ENCODE results near the gene HDAC9. TPM values are rescaled to one million over a fixed set of nuclear protein-coding genes. Genes with fewer than 3 reads are reported as not detected.

HDAC9 gene
- total RNA-seq, 2 donors from 2014 or later = 4.9 to 12.9 TPM

GRCh38 chr7:18503126-18503866 is 7.7 kb downstream of the HDAC9 start:
- Histone ChIP-seq H3K4me3 (no peak overlapping the region), H3K36me3 (replicated peaks in 1 of 2; ENCODE audit: insufficient read depth in 1 of 2, low read depth in 2 of 2) (no peaks in the 10 kb centered on the region), H3K4me1 (peaks cover 5% of the 10 kb centered on the region), H3K27me3 (no peaks in the 10 kb centered on the region), H3K27ac (no peak overlapping the region), H3K9me3 (no peaks in the 10 kb centered on the region)
- TF ChIP-seq CTCF (IDR thresholded peaks at IDR 0.05) (no peak), POLR2A (IDR thresholded peaks at IDR 0.05) (no peak)
- WGBS, 2 donors = 18 to 21% methylated on average over 4 of the region's 4 CpGs
- ATAC-seq = no peak
- DNase-seq = no peak
- intact Hi-C loops (cut with DNase I) = no loop called here

DNA sequence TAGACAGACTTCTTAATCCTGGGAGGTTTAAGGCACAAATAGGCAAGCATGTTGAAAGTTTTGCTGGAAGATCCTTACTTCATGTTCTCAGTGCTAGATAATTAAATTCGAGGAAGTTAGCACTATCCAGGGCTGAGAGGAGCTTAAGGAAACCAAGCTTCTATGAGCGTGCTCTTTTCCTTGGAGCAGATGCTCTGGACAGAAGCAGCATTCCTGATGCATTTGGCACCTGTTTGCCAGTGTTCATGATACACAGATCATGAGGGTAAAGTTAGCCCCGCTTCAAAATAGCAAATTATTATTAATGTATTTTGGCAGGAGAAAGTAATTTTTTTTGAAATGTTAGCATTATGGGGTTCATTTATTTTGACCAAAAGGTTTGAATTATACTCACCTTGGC is 9.4 kb downstream of the HDAC9 start:
- intact Hi-C loops (cut with DNase I) = no loop called here
- Histone ChIP-seq H3K4me3 (no peak overlapping the region), H3K36me3 (replicated peaks in 1 of 2; ENCODE audit: insufficient read depth in 1 of 2, low read depth in 2 of 2) (no peaks in the 10 kb centered on the region), H3K27me3 (no peaks in the 10 kb centered on the region), H3K9me3 (no peaks in the 10 kb centered on the region), H3K27ac (no peak overlapping the region), H3K4me1 (no peaks in the 10 kb centered on the region)
- no peak for DNase-seq
- no peak for ATAC-seq
- WGBS, 2 donors = 48 to 64% methylated on average over 3 of the region's 3 CpGs
- no peak for TF ChIP-seq POLR2A (IDR thresholded peaks at IDR 0.05)
- TF ChIP-seq CTCF (IDR thresholded peaks at IDR 0.05) = no peak

DNA sequence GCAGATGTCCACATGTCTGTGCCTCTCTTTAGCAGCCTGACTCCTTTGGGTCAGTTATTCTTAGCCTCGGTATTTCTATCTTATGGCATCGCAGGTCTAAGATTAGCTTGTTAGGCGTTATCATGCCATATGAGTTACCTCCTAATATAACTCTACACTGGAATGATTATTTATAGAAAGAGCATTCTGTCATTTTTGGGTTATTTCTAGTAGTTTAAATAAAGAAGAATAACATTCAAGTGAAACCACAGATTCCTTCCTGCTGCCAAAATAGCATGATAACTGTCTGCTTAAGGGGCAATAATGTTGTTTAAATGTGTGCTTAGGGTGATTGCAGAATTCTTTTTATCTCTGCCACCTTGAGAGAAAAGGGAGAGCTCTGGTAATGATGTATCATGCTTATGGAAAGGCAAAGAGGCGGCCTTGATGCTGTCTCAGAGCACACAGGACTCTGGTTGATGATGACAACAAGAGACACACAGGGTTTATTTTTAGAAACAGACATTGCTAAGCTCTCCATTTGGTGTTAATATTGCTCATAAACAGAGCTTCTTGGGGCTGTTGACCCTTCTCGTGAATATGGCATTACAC is 10.4 kb downstream of the HDAC9 start:
- Histone ChIP-seq H3K9me3 (no peaks in the 10 kb centered on the region), H3K27ac (no peak overlapping the region), H3K4me3 (no peak overlapping the region), H3K4me1 (no peaks in the 10 kb centered on the region), H3K27me3 (no peaks in the 10 kb centered on the region), H3K36me3 (replicated peaks in 1 of 2; ENCODE audit: insufficient read depth in 1 of 2, low read depth in 2 of 2) (no peaks in the 10 kb centered on the region)
- DNase-seq (no peak), ATAC-seq (no peak)
- TF ChIP-seq CTCF (IDR thresholded peaks at IDR 0.05) (no peak), POLR2A (IDR thresholded peaks at IDR 0.05) (no peak)
- intact Hi-C loops (cut with DNase I) = no loop called here
- 42 to 68% methylated on average over 5 of the region's 5 CpGs for WGBS, 2 donors

GRCh38 chr7:18508443-18509427 is 13.2 kb downstream of the HDAC9 start:
- Histone ChIP-seq H3K27me3 (no peaks in the 10 kb centered on the region), H3K9me3 (no peaks in the 10 kb centered on the region), H3K4me3 (no peak overlapping the region), H3K36me3 (replicated peaks in 1 of 2; ENCODE audit: insufficient read depth in 1 of 2, low read depth in 2 of 2) (no peaks in the 10 kb centered on the region), H3K27ac (peak overlapping the region in 3 of 4 donors; percentile 42 to 76 (median 70)), H3K4me1 (no peaks in the 10 kb centered on the region)
- DNase-seq = peak in 1 of 4 donors; percentile 8
- WGBS, 2 donors = 41 to 42% methylated on average over 10 of the region's 10 CpGs
- ATAC-seq = peak; percentile 95
- intact Hi-C loops (cut with DNase I) = no loop called here
- TF ChIP-seq POLR2A (IDR thresholded peaks at IDR 0.05) = peak in 2 of 3 donors; percentile 30 to 71
- TF ChIP-seq CTCF (IDR thresholded peaks at IDR 0.05) = no peak
